PFSK-1 (cell line): ENCODE results near the gene KCNV2.

Experiments used
- FOXP2 ChIP-seq: optimal IDR thresholded peaks from 2 replicates; pipeline ENCODE3; 2011; ENCODE audit warnings: borderline replicate concordance, control low read depth, inconsistent platforms; ENCODE audit not compliant: insufficient read depth; ENCODE audit errors: extremely low read length, extremely low read depth
- POLR2AphosphoS5 ChIP-seq: IDR thresholded peaks from 2 replicates; pipeline ENCODE4 v1.6.1; 2012; ENCODE audit warnings: low read depth, mild to moderate bottlenecking, control low read depth, low read length, moderate library complexity
- REST ChIP-seq, 2 experiments: IDR thresholded peaks; 2 replicates each; pipeline versions ENCODE4 v1.6.1 to v1.8.0; 2011 to 2012; ENCODE audit warnings: low read depth in 2 of 2, low read length in 2 of 2, control low read depth in 1 of 2, inconsistent platforms in 1 of 2, mild to moderate bottlenecking in 1 of 2, moderate library complexity in 1 of 2; ENCODE audit not compliant: insufficient read depth in 1 of 2
- SIN3A ChIP-seq: IDR thresholded peaks from 2 replicates; pipeline ENCODE4 v1.6.1; 2012; ENCODE audit warnings: mild to moderate bottlenecking, low read length, moderate library complexity, borderline replicate concordance; ENCODE audit not compliant: insufficient read depth
- TAF1 ChIP-seq: IDR thresholded peaks from 2 replicates; pipeline ENCODE4 v1.6.1; 2012; ENCODE audit warnings: low read length, control low read depth, borderline replicate concordance; ENCODE audit not compliant: insufficient read depth

KCNV2 gene

GRCh38 chr9:2718001-2718697 lies 839 bp downstream of the KCNV2 start:
- TF ChIP-seq FOXP2 (no peak), SIN3A (no peak), TAF1 (no peak), POLR2AphosphoS5 (no peak), REST (IDR thresholded peaks at IDR 0.05; ENCODE audit: insufficient read depth in 1 of 2, low read depth in 2 of 2, low read length in 2 of 2) (no peak)

DNA sequence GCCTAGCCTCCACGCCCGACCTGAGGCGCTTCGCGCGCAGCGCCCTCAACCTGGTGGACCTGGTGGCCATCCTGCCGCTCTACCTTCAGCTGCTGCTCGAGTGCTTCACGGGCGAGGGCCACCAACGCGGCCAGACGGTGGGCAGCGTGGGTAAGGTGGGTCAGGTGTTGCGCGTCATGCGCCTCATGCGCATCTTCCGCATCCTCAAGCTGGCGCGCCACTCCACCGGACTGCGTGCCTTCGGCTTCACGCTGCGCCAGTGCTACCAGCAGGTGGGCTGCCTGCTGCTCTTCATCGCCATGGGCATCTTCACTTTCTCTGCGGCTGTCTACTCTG lies 1.4 kb downstream of the KCNV2 start:
- TF ChIP-seq REST (IDR thresholded peaks at IDR 0.05; ENCODE audit: insufficient read depth in 1 of 2, low read depth in 2 of 2, low read length in 2 of 2) (no peak), TAF1 (no peak), SIN3A (no peak), POLR2AphosphoS5 (no peak), FOXP2 (no peak)

DNA sequence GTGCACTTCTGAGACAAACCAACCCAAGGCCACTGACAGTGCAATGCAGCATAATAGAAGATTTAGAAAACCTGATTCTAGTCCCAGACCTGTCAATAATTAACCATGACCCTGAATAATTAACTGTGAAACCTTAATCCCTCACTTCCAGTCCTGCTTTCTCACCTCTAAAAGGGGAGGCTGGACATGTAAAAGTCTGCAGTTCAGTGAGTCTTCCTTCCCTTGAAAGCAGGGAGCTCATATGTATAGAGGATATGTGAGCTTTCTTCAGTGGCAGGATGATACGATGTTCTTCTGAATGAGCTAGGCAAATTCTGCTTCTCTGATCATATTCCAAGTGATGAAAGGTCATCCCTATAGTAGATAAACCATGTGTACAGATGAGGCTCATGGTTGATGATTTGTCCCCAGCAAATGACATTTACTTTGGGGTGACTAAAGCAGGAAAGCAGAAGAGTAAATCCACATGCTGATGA lies 2.9 kb downstream of the KCNV2 start:
- no peak for TF ChIP-seq FOXP2
- no peak for TF ChIP-seq REST (IDR thresholded peaks at IDR 0.05; ENCODE audit: insufficient read depth in 1 of 2, low read depth in 2 of 2, low read length in 2 of 2)
- no peak for TF ChIP-seq TAF1
- no peak for TF ChIP-seq SIN3A
- TF ChIP-seq POLR2AphosphoS5: no peak

DNA sequence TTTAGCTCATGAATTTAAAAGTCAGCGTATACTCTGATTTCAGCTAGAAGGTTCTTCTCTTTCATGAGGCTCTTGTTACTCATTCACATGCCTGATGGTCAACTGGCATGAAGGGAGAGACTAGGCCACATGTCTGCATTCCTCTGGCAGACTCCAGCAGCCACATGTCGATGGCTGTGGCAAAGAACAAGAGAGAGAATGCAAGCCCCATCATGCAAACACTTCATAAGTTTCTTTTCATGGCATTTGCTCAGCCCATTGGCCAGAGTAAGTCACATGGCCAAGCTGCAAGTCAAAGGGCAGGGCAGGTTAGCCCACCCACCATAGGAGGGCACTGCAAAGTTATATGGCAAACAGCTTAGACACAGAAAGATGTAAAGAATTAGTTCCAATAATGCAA lies 5.4 kb downstream of the KCNV2 start:
- no peak for TF ChIP-seq FOXP2
- TF ChIP-seq REST (IDR thresholded peaks at IDR 0.05; ENCODE audit: insufficient read depth in 1 of 2, low read depth in 2 of 2, low read length in 2 of 2): no peak
- TF ChIP-seq TAF1: no peak
- no peak for TF ChIP-seq SIN3A
- no peak for TF ChIP-seq POLR2AphosphoS5
